Liver (tissue), 9 donors: ENCODE data around the gene PDE4D. TPM values are rescaled to one million over a fixed set of nuclear protein-coding genes. Genes with fewer than 3 reads are reported as not detected.
"Not testable (repeated sequence)": the region's sequence is repeated elsewhere in the genome, so short reads cannot be mapped to it uniquely, and the experiment has no call there.

ENCODE experiments used
- DNase-seq: peaks from one replicate; pipeline ENCODE4 v3.0.0-alpha.2; 2017; ENCODE audit warnings: low spot score
- H3K27ac ChIP-seq, 2 donors: one replicate each; pipeline ENCODE4 v1.7.0; 2013; ENCODE audit warnings: inconsistent platforms in 2 of 2, low read length in 2 of 2, control low read depth in 1 of 2, low read depth in 1 of 2, mild to moderate bottlenecking in 1 of 2
- H3K27me3 ChIP-seq, 4 donors: one replicate each; pipeline versions ENCODE4 v1.6.1 to v1.7.0; 2013; ENCODE audit warnings: low read length in 3 of 4, inconsistent platforms in 1 of 4, mild to moderate bottlenecking in 1 of 4, moderate library complexity in 1 of 4; ENCODE audit not compliant: control insufficient read depth in 4 of 4, insufficient read depth in 4 of 4
- H3K36me3 ChIP-seq, 4 donors: one replicate each; pipeline versions ENCODE4 v1.6.1 to v1.7.0; 2013; ENCODE audit warnings: low read length in 3 of 4, mild to moderate bottlenecking in 3 of 4, low read depth in 1 of 4, moderate library complexity in 1 of 4; ENCODE audit not compliant: control insufficient read depth in 4 of 4, insufficient read depth in 3 of 4
- H3K4me1 ChIP-seq, 4 donors: one replicate each; pipeline versions ENCODE4 v1.6.1 to v1.7.0; 2013; ENCODE audit warnings: low read length in 3 of 4, mild to moderate bottlenecking in 3 of 4, moderate library complexity in 1 of 4; ENCODE audit not compliant: control insufficient read depth in 4 of 4, insufficient read depth in 4 of 4
- H3K4me3 ChIP-seq, 3 donors: one replicate each; pipeline versions ENCODE4 v1.6.1 to v1.7.0; 2013; ENCODE audit warnings: low read length in 3 of 3, control low read depth in 1 of 3, low read depth in 1 of 3, mild to moderate bottlenecking in 1 of 3
- H3K9ac ChIP-seq, 2 donors: one replicate each; pipeline ENCODE4 v1.7.0; 2013; ENCODE audit warnings: low read length in 2 of 2, mild to moderate bottlenecking in 2 of 2, moderate library complexity in 2 of 2, control low read depth in 1 of 2, low read depth in 1 of 2
- H3K9me3 ChIP-seq, 4 donors: one replicate each; pipeline versions ENCODE4 v1.6.1 to v1.7.0; 2013; ENCODE audit warnings: low read length in 3 of 4; ENCODE audit not compliant: control insufficient read depth in 4 of 4
- ATF3 ChIP-seq: IDR thresholded peaks from 2 replicates; pipeline ENCODE4 v1.6.1; 2016; ENCODE audit warnings: antibody characterized with exemption
- EGR1 ChIP-seq, 2 donors: IDR thresholded peaks; 2 replicates each; pipeline ENCODE4 v1.6.1; 2016 to 2018; ENCODE audit warnings: antibody characterized with exemption in 2 of 2, low read depth in 2 of 2
- FOXA1 ChIP-seq: IDR thresholded peaks from 2 replicates; pipeline ENCODE4 v1.6.1; 2016; ENCODE audit warnings: antibody characterized with exemption
- FOXA2 ChIP-seq: IDR thresholded peaks from 2 replicates; pipeline ENCODE4 v1.6.1; 2016; ENCODE audit warnings: antibody characterized with exemption
- HNF4A ChIP-seq, 2 donors: conservative IDR thresholded peaks; 2 replicates each; pipeline ENCODE4 v1.6.1; 2016; ENCODE audit warnings: antibody characterized with exemption in 2 of 2, mild to moderate bottlenecking in 2 of 2
- JUND ChIP-seq, 2 donors: IDR thresholded peaks; 2 replicates each; pipeline ENCODE4 v1.6.1; 2016; ENCODE audit warnings: antibody characterized with exemption in 2 of 2
- MAX ChIP-seq: IDR thresholded peaks from 2 replicates; pipeline ENCODE4 v1.6.1; 2016; ENCODE audit warnings: antibody characterized with exemption
- NR2F2 ChIP-seq: IDR thresholded peaks from 2 replicates; pipeline ENCODE4 v1.6.1; 2016; ENCODE audit warnings: antibody characterized with exemption
- RAD21 ChIP-seq, 2 donors: IDR thresholded peaks; 2 replicates each; pipeline ENCODE4 v1.6.1; 2016; ENCODE audit warnings: antibody characterized with exemption in 2 of 2, mild to moderate bottlenecking in 2 of 2
- REST ChIP-seq: IDR thresholded peaks from 2 replicates; pipeline ENCODE4 v1.6.1; 2016; ENCODE audit warnings: antibody characterized with exemption, mild to moderate bottlenecking
- RXRA ChIP-seq, 2 donors: IDR thresholded peaks; 2 replicates each; pipeline ENCODE4 v1.6.1; 2017 to 2018; ENCODE audit warnings: antibody characterized with exemption in 2 of 2, mild to moderate bottlenecking in 1 of 2
- SP1 ChIP-seq: IDR thresholded peaks from 2 replicates; pipeline ENCODE4 v1.6.1; 2018; ENCODE audit warnings: antibody characterized with exemption, mild to moderate bottlenecking
- TAF1 ChIP-seq: conservative IDR thresholded peaks from 2 replicates; pipeline ENCODE4 v1.6.1; 2016; ENCODE audit warnings: antibody characterized with exemption, mild to moderate bottlenecking
- YY1 ChIP-seq: IDR thresholded peaks from 2 replicates; pipeline ENCODE4 v1.6.1; 2016; ENCODE audit warnings: antibody characterized with exemption, mild to moderate bottlenecking
- ZBTB33 ChIP-seq: IDR thresholded peaks from 2 replicates; pipeline ENCODE4 v1.6.1; 2016; ENCODE audit warnings: antibody characterized with exemption
- WGBS: extraction: QIAGEN DNeasy Blood & Tissue Kit; methylation state at CpG from one replicate; pipeline ENCODE4 v1.1.7; 2013; 5-methylcytosine and 5-hydroxymethylcytosine counted together
- polyA plus RNA-seq, 2 donors: library from polyadenylated mRNA; stranded (reverse) in 1 of 2; unstranded in 1 of 2; fragments of 200-250 nt in 1 of 2; fragments of >200 nt in 1 of 2; fragmentation: Nextera tagmentation in 1 of 2; extraction: Ambion mirVana in 1 of 2; gene quantifications; one replicate each; pipeline versions ENCODE4 v1.2.1 to v1.2.3, GENCODE V29; 2013 to 2015
- total RNA-seq, 2 donors: library from RNA; depleted of rRNA; stranded (reverse); fragments of >200 nt; gene quantifications; one replicate each; pipeline ENCODE4 v1.2.3, GENCODE V29; 2014
- donor health status: healthy.
- donor health status: healthy.
- donor health status: healthy.
- donor health status: healthy.
- donor health status: healthy.

Gene PDE4D
- total and polyA plus RNA-seq, 4 donors, result 0.67 to 11.9 (median 6.5) TPM

- Histone ChIP-seq H3K27ac (no peak overlapping the region), H3K9ac (no peak overlapping the region), H3K27me3 (no peaks in the 10 kb centered on the region), H3K4me3 (no peak overlapping the region), H3K4me1 (no peaks in the 10 kb centered on the region), H3K36me3 (no peaks in the 10 kb centered on the region), H3K9me3 (no peaks in the 10 kb centered on the region)
- TF ChIP-seq YY1 (no peak), FOXA2 (no peak), EGR1 (IDR thresholded peaks at IDR 0.05; ENCODE audit: low read depth in 2 of 2) (no peak), SP1 (peak; percentile 14), JUND (IDR thresholded peaks at IDR 0.05) (no peak), HNF4A (conservative IDR thresholded peaks at IDR 0.05) (no peak), RAD21 (IDR thresholded peaks at IDR 0.05) (no peak), NR2F2 (peak; percentile 81)
- WGBS, result 65% methylated on average over 6 of the region's 6 CpGs
- no peak for DNase-seq
Observed at GRCh38 chr5:59317023-59317773, 576.3 kb downstream of the PDE4D start.

- no peak for TF ChIP-seq YY1
- no peak for TF ChIP-seq ATF3
- no peak for TF ChIP-seq SP1
- TF ChIP-seq TAF1, result no peak
- no peak for TF ChIP-seq FOXA1
- no peak for TF ChIP-seq NR2F2
- TF ChIP-seq RXRA (IDR thresholded peaks at IDR 0.05), result no peak
- TF ChIP-seq RAD21 (IDR thresholded peaks at IDR 0.05), result no peak
- TF ChIP-seq REST, result no peak
- TF ChIP-seq ZBTB33, result no peak
- TF ChIP-seq HNF4A (conservative IDR thresholded peaks at IDR 0.05), result no peak
- TF ChIP-seq EGR1 (IDR thresholded peaks at IDR 0.05; ENCODE audit: low read depth in 2 of 2), result no peak
- no peak for TF ChIP-seq MAX
- no peaks in the 10 kb centered on the region for H3K36me3 ChIP-seq
- no peak overlapping the region for H3K4me3 ChIP-seq
- no peak for DNase-seq
- 96% methylated on average over 3 of the region's 3 CpGs for WGBS
- H3K9ac ChIP-seq, result no peak overlapping the region
- H3K4me1 ChIP-seq, result no peaks in the 10 kb centered on the region
- H3K27ac ChIP-seq, result no peak overlapping the region
- H3K27me3 ChIP-seq, result no peaks in the 10 kb centered on the region
- no peaks in the 10 kb centered on the region for H3K9me3 ChIP-seq
Observed at GRCh38 chr5:59312223-59312622, 581.3 kb downstream of the PDE4D start.

GRCh38 chr5:59308685-59309084 is 584.8 kb downstream of the PDE4D start:
- H3K36me3 ChIP-seq, H3K4me1 ChIP-seq, H3K4me3 ChIP-seq, H3K27ac ChIP-seq, H3K9ac ChIP-seq, H3K27me3 ChIP-seq, H3K9me3 ChIP-seq, DNase-seq: not testable (repeated sequence)
- WGBS, result 75% methylated on average over 2 of the region's 2 CpGs

- not testable (repeated sequence) for H3K4me3 ChIP-seq, H3K9me3 ChIP-seq, H3K36me3 ChIP-seq, H3K9ac ChIP-seq, H3K27ac ChIP-seq, H3K4me1 ChIP-seq, H3K27me3 ChIP-seq, DNase-seq
- WGBS, result 66% methylated on average over 3 of the region's 3 CpGs
Observed at GRCh38 chr5:59303289-59303716, 590.2 kb downstream of the PDE4D start.

GRCh38 chr5:59302509-59302908 is 591.0 kb downstream of the PDE4D start:
- 93% methylated on average over 1 of the region's 1 CpG for WGBS
- H3K4me1 ChIP-seq, H3K9ac ChIP-seq, H3K9me3 ChIP-seq, H3K27ac ChIP-seq, DNase-seq, H3K36me3 ChIP-seq, H3K27me3 ChIP-seq, H3K4me3 ChIP-seq: not testable (repeated sequence)
